Endothelial cell of umbilical vein (primary cell): ENCODE measurements around the gene ERLIN1. TPM values are rescaled to one million over a fixed set of nuclear protein-coding genes. Genes with fewer than 3 reads are reported as not detected.

ENCODE experiments used
- BruUV-seq: library from RNA; stranded (reverse); fragments of 400-500 nt; replicated peaks from 2 replicates; lab custom pipeline; 2021; lab: Mats Ljungman, UMichigan
- CTCF ChIA-PET: fragments of 300-600, 350-600 bp; sonication (Branson Sonifier 250); formaldehyde crosslinking; loops from one replicate; lab custom pipeline; 2021; ENCODE audit warnings: antibody characterized with exemption, inconsistent platforms; lab: Charles Lee
- POLR2A ChIA-PET: fragments of 300-600, 350-600 bp; sonication (Branson Sonifier 250); formaldehyde crosslinking; loops from one replicate; lab custom pipeline; 2021; ENCODE audit warnings: antibody characterized with exemption, inconsistent platforms; lab: Charles Lee
- DNase-seq: peaks from one replicate; pipeline ENCODE4 v3.0.0-alpha.2; 2011; ENCODE audit warnings: low read depth, low spot score
- FAIRE-seq: peaks from 2 replicates; lab custom pipeline; 2011; peaks lifted over from hg19 to GRCh38; lab: Jason Lieb, UNC
- H2AFZ ChIP-seq: 2 replicates; pipeline ENCODE4 v1.6.0; 2012; ENCODE audit warnings: low read depth, low read length, control low read depth, inconsistent platforms
- H3K27ac ChIP-seq: 2 replicates; pipeline ENCODE4 v1.5.1; 2011; ENCODE audit warnings: low read depth, mild to moderate bottlenecking, control low read depth, low read length, moderate library complexity; ENCODE audit not compliant: insufficient read depth
- H3K27me3 ChIP-seq, 2 experiments: 2 replicates each; pipeline versions ENCODE4 v1.6.0 to v1.6.1; 2011; ENCODE audit warnings: low read length in 2 of 2, mixed read lengths in 1 of 2; ENCODE audit not compliant: control insufficient read depth in 2 of 2, insufficient read depth in 2 of 2
- H3K36me3 ChIP-seq, 2 experiments: 2 replicates in 1 of 2; 3 replicates in 1 of 2; pipeline ENCODE4 v1.5.1; 2011; ENCODE audit warnings: low read length in 2 of 2, mild to moderate bottlenecking in 1 of 2, moderate library complexity in 1 of 2; ENCODE audit not compliant: control insufficient read depth in 2 of 2, insufficient read depth in 2 of 2; ENCODE audit errors: extremely low read depth in 1 of 2
- H3K4me1 ChIP-seq: 3 replicates; pipeline ENCODE4 v1.5.1; 2011; ENCODE audit warnings: mild to moderate bottlenecking, low read length; ENCODE audit not compliant: control insufficient read depth, insufficient read depth; ENCODE audit errors: extremely low read depth
- H3K4me2 ChIP-seq: 2 replicates; pipeline ENCODE4 v1.6.1; 2011; ENCODE audit warnings: low read length, control low read depth, mixed read lengths; ENCODE audit not compliant: insufficient read depth
- H3K4me3 ChIP-seq, 3 experiments: fragments of 200-600 bp in 1 of 3; sonication (generic), shearing (Covaris generic) in 1 of 3; replicated peaks in 1 of 3; 2 replicates each; pipeline ENCODE4 v1.5.1; 2011 to 2016; ENCODE audit warnings: control low read depth in 3 of 3, low read length in 3 of 3, mild to moderate bottlenecking in 2 of 3, inconsistent platforms in 1 of 3, low read depth in 1 of 3, moderate library complexity in 1 of 3; ENCODE audit not compliant: insufficient read depth in 1 of 3
- H3K79me2 ChIP-seq: 2 replicates; pipeline ENCODE4 v1.6.0; 2012; ENCODE audit warnings: low read length, inconsistent platforms; ENCODE audit not compliant: control insufficient read depth, insufficient read depth
- H3K9ac ChIP-seq: replicated peaks from 2 replicates; pipeline ENCODE3; 2011; ENCODE audit warnings: low read length, control low read depth; ENCODE audit not compliant: insufficient read depth; ENCODE audit errors: extremely low read depth
- H3K9me1 ChIP-seq: replicated peaks from 3 replicates; pipeline ENCODE4 v1.6.0; 2011; ENCODE audit warnings: mild to moderate bottlenecking, low read length; ENCODE audit not compliant: control insufficient read depth, insufficient read depth; ENCODE audit errors: extremely low read depth
- H3K9me3 ChIP-seq: replicated peaks from 2 replicates; pipeline ENCODE4 v1.5.1; 2012; ENCODE audit warnings: low read length, inconsistent platforms; ENCODE audit not compliant: control insufficient read depth, insufficient read depth
- H4K20me1 ChIP-seq: replicated peaks from 2 replicates; pipeline ENCODE3; 2011; ENCODE audit warnings: mild to moderate bottlenecking, low read length; ENCODE audit not compliant: control insufficient read depth, insufficient read depth; ENCODE audit errors: extremely low read depth
- CTCF ChIP-seq, 2 donors: IDR thresholded peaks; 1 replicate in 1 of 2; 2 replicates in 1 of 2; pipeline ENCODE4 v1.5.1; 2011; ENCODE audit warnings: low read length in 2 of 2, mild to moderate bottlenecking in 2 of 2, moderate library complexity in 2 of 2, control low read depth in 1 of 2, inconsistent platforms in 1 of 2, low read depth in 1 of 2; ENCODE audit not compliant: insufficient read depth in 1 of 2; ENCODE audit errors: extremely low read depth in 1 of 2
- EZH2 ChIP-seq: IDR thresholded peaks from 2 replicates; pipeline ENCODE4 v1.6.1; 2012; ENCODE audit warnings: borderline replicate concordance, low read depth, mild to moderate bottlenecking, moderate library complexity, low read length, inconsistent platforms; ENCODE audit not compliant: severe bottlenecking
- FOS ChIP-seq: IDR thresholded peaks from 2 replicates; pipeline ENCODE4 v1.6.1; 2011; ENCODE audit warnings: mild to moderate bottlenecking, low read length, moderate library complexity, borderline replicate concordance; ENCODE audit not compliant: insufficient read depth
- GATA2 ChIP-seq: IDR thresholded peaks from 2 replicates; pipeline ENCODE4 v1.7.0; 2011; ENCODE audit warnings: low read depth, mild to moderate bottlenecking, moderate library complexity, mixed read lengths, low read length; ENCODE audit not compliant: insufficient read length, insufficient read depth
- JUN ChIP-seq: IDR thresholded peaks from 2 replicates; pipeline ENCODE4 v1.6.1; 2011; ENCODE audit warnings: borderline replicate concordance, low read depth; ENCODE audit not compliant: insufficient read length, insufficient read depth
- MAX ChIP-seq: IDR thresholded peaks from 2 replicates; pipeline ENCODE4 v1.6.1; 2011; ENCODE audit not compliant: insufficient read depth, insufficient read length
- MYC ChIP-seq: IDR thresholded peaks from one replicate; pipeline ENCODE4 v1.6.1; 2011; ENCODE audit warnings: mild to moderate bottlenecking, low read depth, low read length
- POLR2A ChIP-seq: IDR thresholded peaks from 2 replicates; pipeline ENCODE4 v1.6.1; 2012; ENCODE audit warnings: low read depth, mild to moderate bottlenecking, control low read depth, low read length
- POLR2AphosphoS5 ChIP-seq: IDR thresholded peaks from 2 replicates; pipeline ENCODE4 v1.6.1; 2012; ENCODE audit warnings: low read depth, mild to moderate bottlenecking, control low read depth, low read length, moderate library complexity; ENCODE audit not compliant: insufficient read depth
- dilution Hi-C: fragments of 300-500 bp; cut with MboI; formaldehyde crosslinking; loops from one replicate; pipeline ENCODE4 v1.15.0; 2019; ENCODE audit warnings: low sequenced_read_pairs; ENCODE audit not compliant: extremely low pct_ligation_motif_present
- intact Hi-C: fragments of 100-400 bp; cut with micrococcal nuclease; formaldehyde crosslinking; loops from one replicate; pipeline ENCODE4 v1.10.0; 2022
- polyA plus RNA-seq, 4 experiments: library from polyadenylated mRNA; depleted of rRNA in 3 of 4; stranded (reverse) in 3 of 4; unstranded in 1 of 4; fragments of >200 nt; gene quantifications; 2 replicates each; pipeline versions ENCODE4 v1.2.1 to v1.2.3, GENCODE V29; 2011 to 2012; ENCODE audit warnings: missing spikeins in 1 of 4
- total RNA-seq: library from RNA; stranded (reverse); gene quantifications from 2 replicates; pipeline ENCODE4 v1.2.3, GENCODE V29; 2021

The ERLIN1 gene
- total and polyA plus RNA-seq, 2 donors (not counting 3 experiments of a cell fraction or from before 2014, with no cell fraction given): 30.7 to 51.0 TPM

GRCh38 chr10:100155936-100156335 is 29.9 kb downstream of the ERLIN1 start:
- Histone ChIP-seq H3K4me3 (no peak overlapping the region), H3K27me3 (no peaks in the 10 kb centered on the region), H3K36me3 (peaks cover 15 to 23% of the 10 kb centered on the region in 2 experiments), H3K9me3 (no peaks in the 10 kb centered on the region), H3K79me2 (peaks cover 6% of the 10 kb centered on the region), H3K9ac (no peak overlapping the region), H4K20me1 (no peaks in the 10 kb centered on the region), H3K9me1 (no peaks in the 10 kb centered on the region), H3K4me1 (no peaks in the 10 kb centered on the region), H3K27ac (no peak overlapping the region), H2AFZ (no peak overlapping the region), H3K4me2 (no peak overlapping the region)
- BruUV-seq: no TSS peak
- TF ChIP-seq POLR2AphosphoS5: no peak
- no peak for TF ChIP-seq FOS
- TF ChIP-seq MYC: no peak
- no peak for TF ChIP-seq EZH2
- no peak for TF ChIP-seq GATA2
- TF ChIP-seq MAX: no peak
- no peak for TF ChIP-seq POLR2A
- CTCF ChIA-PET: no interaction called here
- FAIRE-seq (no peak), DNase-seq (no peak)
- POLR2A ChIA-PET: no interaction called here
- dilution Hi-C loops (no loop called here), intact Hi-C loops (no loop called here)

- Histone ChIP-seq H3K9me1 (no peaks in the 10 kb centered on the region), H3K27ac (no peak overlapping the region), H3K9me3 (no peaks in the 10 kb centered on the region), H4K20me1 (no peaks in the 10 kb centered on the region), H3K27me3 (no peaks in the 10 kb centered on the region), H3K9ac (no peak overlapping the region), H3K36me3 (peaks cover 15 to 23% of the 10 kb centered on the region in 2 experiments), H3K4me1 (no peaks in the 10 kb centered on the region), H3K79me2 (peaks cover 6% of the 10 kb centered on the region), H3K4me2 (no peak overlapping the region), H2AFZ (no peak overlapping the region), H3K4me3 (no peak overlapping the region)
- ChIA-PET CTCF (no interaction called here), POLR2A (no interaction called here)
- DNase-seq (no peak), FAIRE-seq (no peak)
- dilution Hi-C loops: no loop called here
- BruUV-seq: no TSS peak
- intact Hi-C loops: no loop called here
- TF ChIP-seq EZH2 (no peak), FOS (no peak), POLR2AphosphoS5 (no peak), MAX (no peak), CTCF (IDR thresholded peaks at IDR 0.05; ENCODE audit: extremely low read depth in 1 of 2, insufficient read depth in 1 of 2, low read depth in 1 of 2, low read length in 2 of 2) (no peak), GATA2 (no peak), POLR2A (no peak), JUN (no peak), MYC (no peak)
These were observed 31.2 kb downstream of the ERLIN1 start for GRCh38 chr10:100154666-100155065.
